Vagina (tissue), 2 donors: ENCODE data around the gene ANKRD37. TPM values are rescaled to one million over a fixed set of nuclear protein-coding genes. Genes with fewer than 3 reads are reported as not detected.

Source experiments
- DNase-seq, 2 donors: peaks; one replicate each; pipeline ENCODE4 v3.0.0-alpha.2; 2017; ENCODE audit errors: extremely low spot score in 2 of 2
- H3K27ac ChIP-seq: fragments of 200-600 bp; sonication (generic); one replicate; pipeline ENCODE4 v1.5.1; 2019
- H3K27me3 ChIP-seq: fragments of 200-600 bp; sonication (generic); one replicate; pipeline ENCODE4 v1.5.1; 2019
- H3K36me3 ChIP-seq, 2 donors: fragments of 200-600 bp; sonication (generic); one replicate each; pipeline ENCODE4 v1.5.1; 2017 to 2019
- H3K4me1 ChIP-seq: fragments of 200-600 bp; sonication (generic); one replicate; pipeline ENCODE4 v1.5.1; 2019
- H3K4me3 ChIP-seq, 2 donors: fragments of 200-600 bp; sonication (generic); 1 replicate in 1 of 2; 2 replicates in 1 of 2; pipeline ENCODE4 v1.5.1; 2016 to 2019
- H3K9me3 ChIP-seq: fragments of 200-600 bp; sonication (generic); one replicate; pipeline ENCODE4 v1.5.1; 2019
- CTCF ChIP-seq, 3 experiments: fragments of 450-650 bp in 2 of 3; fragments of 200-600 bp in 1 of 3; sonication (generic) in 1 of 3; IDR thresholded peaks; one replicate each; pipeline ENCODE4 v1.5.1; 2017 to 2019; ENCODE audit warnings: antibody characterized with exemption in 3 of 3, mild to moderate bottlenecking in 2 of 3, moderate library complexity in 2 of 3
- POLR2A ChIP-seq, 2 donors: fragments of 450-650 bp; IDR thresholded peaks; one replicate each; pipeline ENCODE4 v1.6.1; 2017; ENCODE audit warnings: antibody characterized with exemption in 2 of 2, mild to moderate bottlenecking in 2 of 2, moderate library complexity in 2 of 2
- POLR2AphosphoS5 ChIP-seq, 2 donors: sonication (generic); formaldehyde crosslinking; IDR thresholded peaks; one replicate each; pipeline ENCODE4 v1.9.0; 2017; ENCODE audit warnings: antibody characterized with exemption in 2 of 2, mild to moderate bottlenecking in 2 of 2, low read depth in 1 of 2; ENCODE audit not compliant: insufficient read depth in 1 of 2
- intact Hi-C: fragments of 100-400 bp; cut with DNase I; formaldehyde crosslinking; loops from one replicate; pipeline ENCODE4 v1.15.1; 2023
- total RNA-seq: library from RNA; depleted of rRNA; stranded (reverse); fragments of >200 nt; gene quantifications from one replicate; pipeline ENCODE4 v1.2.3, GENCODE V29; 2016

Gene ANKRD37
- total RNA-seq, 1 donor from 2014 or later: 56.7 TPM

DNA sequence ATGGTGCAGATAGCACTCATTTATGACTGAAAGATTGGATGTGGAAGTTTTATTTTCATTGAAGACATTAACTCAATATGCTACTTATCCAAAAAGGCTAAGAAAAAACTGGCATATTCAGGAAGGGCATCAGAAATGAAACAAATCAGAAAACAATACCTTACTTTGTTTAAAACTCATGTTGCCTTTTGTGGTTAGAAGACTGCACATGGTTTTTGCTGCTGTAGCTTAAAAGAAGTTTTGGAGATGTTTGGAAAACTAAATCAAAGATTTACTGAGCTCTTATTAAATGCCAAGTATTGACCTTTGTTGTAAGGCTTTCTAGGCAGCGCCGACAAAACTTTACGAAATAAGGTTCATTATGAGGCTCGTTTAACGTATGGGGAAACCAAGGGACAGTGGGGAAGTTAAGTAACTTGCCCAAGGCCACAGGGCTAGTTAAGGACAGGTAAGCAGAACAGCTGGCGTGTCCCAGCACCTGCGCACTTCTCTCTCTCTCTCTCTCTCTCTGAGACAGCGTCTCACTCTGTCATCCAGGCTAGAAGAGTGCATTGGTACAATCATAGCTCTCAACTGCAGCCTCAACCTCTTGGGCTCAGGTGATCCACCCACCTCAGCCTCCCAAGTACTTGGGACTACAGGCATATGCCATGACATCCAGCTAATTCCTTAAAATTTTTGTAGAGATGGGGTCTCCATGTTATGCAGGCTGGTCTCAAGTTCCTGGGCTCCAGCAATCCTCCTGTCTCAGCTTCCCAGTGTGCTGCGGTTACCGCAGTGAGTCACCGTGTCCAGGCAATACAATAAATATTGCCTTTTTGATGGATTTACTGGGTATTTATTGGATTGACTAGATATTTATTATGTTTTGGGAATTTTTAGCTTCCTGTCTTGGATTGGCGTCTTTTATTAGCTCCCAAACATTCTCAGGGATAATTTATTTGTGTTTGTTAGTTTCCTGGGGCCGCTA lies 17.0 kb upstream of the ANKRD37 start:
- H3K27ac ChIP-seq: no peak overlapping the region
- H3K4me3 ChIP-seq: no peak overlapping the region
- TF ChIP-seq POLR2A (IDR thresholded peaks at IDR 0.05) (no peak), CTCF (IDR thresholded peaks at IDR 0.05) (no peak), POLR2AphosphoS5 (IDR thresholded peaks at IDR 0.05; ENCODE audit: insufficient read depth in 1 of 2, low read depth in 1 of 2) (no peak)
- DNase-seq: no peak
- H3K36me3 ChIP-seq: no peaks in the 10 kb centered on the region
- H3K27me3 ChIP-seq: no peaks in the 10 kb centered on the region
- H3K9me3 ChIP-seq: no peaks in the 10 kb centered on the region
- intact Hi-C loops: no loop called here
- H3K4me1 ChIP-seq: peaks cover 4% of the 10 kb centered on the region

GRCh38 chr4:185380320-185380719 lies 16.3 kb upstream of the ANKRD37 start:
- TF ChIP-seq POLR2A (IDR thresholded peaks at IDR 0.05) (no peak), CTCF (IDR thresholded peaks at IDR 0.05) (no peak), POLR2AphosphoS5 (IDR thresholded peaks at IDR 0.05; ENCODE audit: insufficient read depth in 1 of 2, low read depth in 1 of 2) (no peak)
- H3K9me3 ChIP-seq: no peaks in the 10 kb centered on the region
- H3K27ac ChIP-seq: no peak overlapping the region
- intact Hi-C loops: no loop called here
- DNase-seq: no peak
- H3K4me3 ChIP-seq: no peak overlapping the region
- H3K36me3 ChIP-seq: no peaks in the 10 kb centered on the region
- H3K27me3 ChIP-seq: no peaks in the 10 kb centered on the region
- peaks cover 7% of the 10 kb centered on the region for H3K4me1 ChIP-seq

DNA sequence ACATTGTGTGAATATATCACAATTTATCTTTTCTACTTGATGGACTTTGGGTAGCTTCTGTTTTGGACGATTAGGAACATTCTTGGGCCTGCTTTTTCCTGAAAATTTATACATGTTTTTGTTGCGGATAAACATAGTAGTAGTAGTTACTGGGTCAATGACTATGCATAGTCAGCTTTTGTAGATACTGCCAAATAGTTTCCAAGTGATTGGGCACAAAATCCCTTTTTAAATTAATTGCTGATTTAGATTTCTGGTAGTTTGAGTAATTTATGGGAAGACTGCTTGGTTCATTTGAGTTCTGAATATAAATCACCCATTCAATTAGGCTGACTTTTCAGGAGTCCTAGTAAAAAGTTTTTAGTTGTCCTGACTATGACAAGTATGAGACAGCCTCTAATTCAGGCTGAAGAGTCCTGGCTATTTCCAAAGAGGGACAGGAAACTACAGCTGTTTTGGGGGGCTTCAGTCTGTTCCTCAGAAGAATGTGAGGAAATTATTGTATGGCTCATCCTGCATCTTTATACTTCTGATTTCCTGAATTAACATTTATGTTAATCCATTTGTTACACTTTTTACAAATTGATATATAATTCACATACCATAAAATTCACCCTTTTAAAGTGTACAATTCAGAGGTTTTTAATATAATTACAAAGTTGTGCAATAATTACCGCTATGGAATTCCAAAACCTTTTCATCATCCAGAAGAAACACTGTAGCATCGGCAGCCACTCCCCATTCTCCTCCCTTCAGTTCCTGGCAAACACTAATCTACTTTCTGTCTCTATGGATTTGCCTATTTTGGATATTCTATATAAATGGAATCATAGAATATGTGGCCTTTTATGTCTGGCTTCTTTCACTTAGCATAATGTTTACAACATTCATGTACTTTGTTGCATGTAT lies 15.1 kb upstream of the ANKRD37 start:
- Histone ChIP-seq H3K4me1 (peaks cover 7% of the 10 kb centered on the region), H3K4me3 (no peak overlapping the region), H3K36me3 (no peaks in the 10 kb centered on the region), H3K9me3 (no peaks in the 10 kb centered on the region), H3K27me3 (no peaks in the 10 kb centered on the region), H3K27ac (no peak overlapping the region)
- no peak for TF ChIP-seq POLR2AphosphoS5 (IDR thresholded peaks at IDR 0.05; ENCODE audit: insufficient read depth in 1 of 2, low read depth in 1 of 2)
- TF ChIP-seq CTCF (IDR thresholded peaks at IDR 0.05): no peak
- TF ChIP-seq POLR2A (IDR thresholded peaks at IDR 0.05): no peak
- intact Hi-C loops: no loop called here
- DNase-seq: no peak

DNA sequence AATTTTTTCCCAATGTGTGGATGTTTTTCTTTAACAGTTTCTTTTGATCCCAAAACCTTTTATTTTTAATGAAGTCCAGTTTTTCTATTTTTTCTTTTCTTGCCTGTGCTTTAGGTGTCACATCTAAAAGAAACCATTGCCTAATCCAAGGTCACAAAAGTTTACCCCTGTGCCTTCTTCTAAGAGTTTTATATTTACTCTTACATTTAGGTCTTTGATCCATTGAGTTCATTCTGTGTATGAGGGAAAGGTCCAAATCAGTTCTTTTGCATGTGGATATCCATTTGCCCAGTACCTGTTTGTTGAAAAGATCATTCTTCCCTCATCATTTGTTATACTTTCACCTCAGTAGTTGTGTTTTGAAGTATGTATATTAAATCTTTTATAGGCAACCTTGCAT lies 13.9 kb upstream of the ANKRD37 start:
- H3K27ac ChIP-seq: no peak overlapping the region
- H3K9me3 ChIP-seq: no peaks in the 10 kb centered on the region
- peaks cover 7% of the 10 kb centered on the region for H3K4me1 ChIP-seq
- intact Hi-C loops: no loop called here
- no peak overlapping the region for H3K4me3 ChIP-seq
- no peak for DNase-seq
- no peaks in the 10 kb centered on the region for H3K27me3 ChIP-seq
- TF ChIP-seq POLR2A (IDR thresholded peaks at IDR 0.05): no peak
- no peak for TF ChIP-seq CTCF (IDR thresholded peaks at IDR 0.05)
- TF ChIP-seq POLR2AphosphoS5 (IDR thresholded peaks at IDR 0.05; ENCODE audit: insufficient read depth in 1 of 2, low read depth in 1 of 2): no peak
- no peaks in the 10 kb centered on the region for H3K36me3 ChIP-seq
